Thymus (tissue), 11 donors: ENCODE results near the gene ABI1. TPM values are rescaled to one million over a fixed set of nuclear protein-coding genes. Genes with fewer than 3 reads are reported as not detected.
A peak's percentile ranks its signal among the peaks of the same experiment; 100 is the strongest.

Source experiments
- DNase-seq, 9 donors: peaks; one replicate each; pipeline ENCODE4 v3.0.0-alpha.2; 2013; ENCODE audit warnings: low spot score in 9 of 9, low read depth in 6 of 9, missing footprints in 1 of 9
- H3K27ac ChIP-seq, 2 donors: one replicate each; pipeline ENCODE4 v1.5.1; 2013; ENCODE audit warnings: control low read depth in 1 of 2, low read depth in 1 of 2, low read length in 1 of 2, mild to moderate bottlenecking in 1 of 2, moderate library complexity in 1 of 2
- H3K27me3 ChIP-seq, 2 donors: one replicate each; pipeline ENCODE4 v1.5.1; 2013; ENCODE audit warnings: low read length in 1 of 2; ENCODE audit not compliant: control insufficient read depth in 2 of 2, insufficient read depth in 1 of 2
- H3K36me3 ChIP-seq, 2 donors: one replicate each; pipeline ENCODE4 v1.5.1; 2013; ENCODE audit warnings: low read length in 1 of 2, mild to moderate bottlenecking in 1 of 2, moderate library complexity in 1 of 2; ENCODE audit not compliant: control insufficient read depth in 2 of 2, insufficient read depth in 2 of 2
- H3K4me1 ChIP-seq, 2 donors: one replicate each; pipeline ENCODE4 v1.5.1; 2013; ENCODE audit warnings: low read length in 2 of 2; ENCODE audit not compliant: control insufficient read depth in 2 of 2, insufficient read depth in 2 of 2
- H3K4me3 ChIP-seq, 2 donors: one replicate each; pipeline ENCODE4 v1.5.1; 2013; ENCODE audit warnings: low read length in 2 of 2, control low read depth in 1 of 2, mild to moderate bottlenecking in 1 of 2
- H3K9me3 ChIP-seq, 2 donors: one replicate each; pipeline ENCODE4 v1.5.1; 2013; ENCODE audit warnings: low read length in 1 of 2, mild to moderate bottlenecking in 1 of 2; ENCODE audit not compliant: control insufficient read depth in 2 of 2, insufficient read depth in 1 of 2
- WGBS: extraction: QIAGEN DNeasy Blood & Tissue Kit; methylation state at CpG from one replicate; pipeline ENCODE4 v1.1.7; 2013; 5-methylcytosine and 5-hydroxymethylcytosine counted together
- polyA plus RNA-seq: library from polyadenylated mRNA; stranded (reverse); fragments of 200-250 nt; gene quantifications from one replicate; pipeline ENCODE4 v1.2.3, GENCODE V29; 2013
- total RNA-seq: library from RNA; stranded (reverse); fragments of 120-200 nt; gene quantifications from one replicate; pipeline ENCODE4 v1.2.4, GENCODE V29; 2013
- donor health status: healthy.

Gene ABI1
- total and polyA plus RNA-seq, 2 donors = 62.3 to 64.5 TPM

DNA sequence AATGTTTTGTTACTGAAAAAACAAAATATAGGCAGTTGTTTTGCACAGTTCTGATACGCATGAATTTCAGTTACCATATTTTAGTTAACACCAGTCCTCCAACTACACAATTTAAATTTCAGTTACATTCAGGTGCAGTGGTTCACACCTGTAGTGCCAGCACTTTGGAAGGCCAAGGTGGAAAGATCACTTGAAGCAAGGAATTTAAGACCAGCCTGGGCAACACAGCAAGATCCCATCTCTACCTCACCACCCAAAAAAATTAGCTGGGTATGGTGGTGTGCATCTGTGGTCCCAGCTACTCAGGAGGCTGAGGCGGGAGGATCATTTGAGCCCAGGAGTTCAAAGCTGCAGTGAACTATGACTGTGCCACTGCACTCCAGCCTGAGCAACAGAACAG lies 45.3 kb downstream of the ABI1 start:
- Histone ChIP-seq H3K9me3 (no peaks in the 10 kb centered on the region), H3K36me3 (peaks cover 3 to 4% of the 10 kb centered on the region in 2 donors), H3K27me3 (no peaks in the 10 kb centered on the region), H3K4me3 (no peak overlapping the region), H3K27ac (no peak overlapping the region), H3K4me1 (no peaks in the 10 kb centered on the region)
- WGBS = 97% methylated on average over 2 of the region's 2 CpGs
- DNase-seq = no peak

GRCh38 chr10:26810435-26811026 lies 50.2 kb downstream of the ABI1 start:
- H3K36me3 ChIP-seq = peaks cover 0 to 6% of the 10 kb centered on the region in 2 donors
- no peaks in the 10 kb centered on the region for H3K9me3 ChIP-seq
- 96% methylated on average over 7 of the region's 7 CpGs for WGBS
- no peak overlapping the region for H3K27ac ChIP-seq
- DNase-seq = no peak
- H3K4me3 ChIP-seq = no peak overlapping the region
- peaks cover 3 to 5% of the 10 kb centered on the region in 2 donors for H3K4me1 ChIP-seq
- H3K27me3 ChIP-seq = no peaks in the 10 kb centered on the region

- Histone ChIP-seq H3K4me1 (peaks cover 9 to 10% of the 10 kb centered on the region in 2 donors), H3K4me3 (no peak overlapping the region), H3K27ac (no peak overlapping the region), H3K27me3 (no peaks in the 10 kb centered on the region), H3K9me3 (no peaks in the 10 kb centered on the region), H3K36me3 (peaks cover 0 to 6% of the 10 kb centered on the region in 2 donors)
- DNase-seq = no peak
- 100% methylated on average over 1 of the region's 1 CpG for WGBS
Measured at GRCh38 chr10:26809973-26810372, 50.8 kb downstream of the ABI1 start.

- Histone ChIP-seq H3K4me1 (peaks cover 17 to 22% of the 10 kb centered on the region in 2 donors), H3K36me3 (peaks cover 0 to 6% of the 10 kb centered on the region in 2 donors), H3K4me3 (no peak overlapping the region), H3K27me3 (no peaks in the 10 kb centered on the region), H3K27ac (no peak overlapping the region), H3K9me3 (no peaks in the 10 kb centered on the region)
- 96% methylated on average over 4 of the region's 4 CpGs for WGBS
- no peak for DNase-seq
Measured at GRCh38 chr10:26807532-26807931, 53.2 kb downstream of the ABI1 start.

- Histone ChIP-seq H3K27ac (no peak overlapping the region), H3K9me3 (no peaks in the 10 kb centered on the region), H3K4me3 (no peak overlapping the region), H3K36me3 (peaks cover 0 to 6% of the 10 kb centered on the region in 2 donors), H3K4me1 (peaks cover 18 to 22% of the 10 kb centered on the region in 2 donors), H3K27me3 (no peaks in the 10 kb centered on the region)
- DNase-seq = no peak
- 95% methylated on average over 1 of the region's 1 CpG for WGBS
Measured at GRCh38 chr10:26806557-26806956, 54.2 kb downstream of the ABI1 start.

DNA sequence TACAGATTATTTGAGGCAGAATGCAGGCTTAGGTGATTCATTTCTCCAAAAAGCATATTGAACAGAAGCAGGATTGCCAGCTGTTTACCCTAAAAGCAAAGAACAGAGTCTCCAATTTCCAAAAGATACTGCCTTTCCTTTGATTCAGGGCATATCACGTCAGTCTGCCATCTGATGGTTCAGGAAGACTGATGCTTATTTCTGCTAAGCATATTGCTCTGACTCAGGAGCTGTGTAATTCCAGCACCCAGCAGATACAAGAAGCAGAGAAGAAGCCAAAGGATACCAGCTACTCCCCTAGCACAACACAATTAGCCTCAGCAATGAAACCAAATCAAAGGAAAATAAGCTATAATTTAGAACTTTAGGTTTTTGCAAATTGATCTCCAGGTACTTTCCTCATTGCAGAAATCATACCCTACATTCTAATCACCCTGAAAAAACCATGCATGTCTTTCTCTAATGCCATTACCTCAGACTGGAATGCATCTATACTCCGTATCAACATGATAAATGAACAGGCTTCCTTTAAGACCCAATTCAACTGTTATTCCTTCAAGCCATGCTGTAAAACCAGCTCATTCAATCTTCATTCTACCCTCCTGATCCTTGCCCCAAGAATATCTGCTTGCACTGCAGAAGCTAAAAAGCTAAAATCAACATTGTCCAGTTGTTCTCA lies 55.1 kb downstream of the ABI1 start:
- Histone ChIP-seq H3K4me3 (no peak overlapping the region), H3K27ac (no peak overlapping the region), H3K9me3 (peaks cover 0 to 2% of the 10 kb centered on the region in 2 donors), H3K4me1 (peaks cover 22 to 23% of the 10 kb centered on the region in 2 donors), H3K27me3 (no peaks in the 10 kb centered on the region), H3K36me3 (peaks cover 0 to 8% of the 10 kb centered on the region in 2 donors)
- WGBS = 61% methylated on average over 2 of the region's 2 CpGs
- DNase-seq = no peak

DNA sequence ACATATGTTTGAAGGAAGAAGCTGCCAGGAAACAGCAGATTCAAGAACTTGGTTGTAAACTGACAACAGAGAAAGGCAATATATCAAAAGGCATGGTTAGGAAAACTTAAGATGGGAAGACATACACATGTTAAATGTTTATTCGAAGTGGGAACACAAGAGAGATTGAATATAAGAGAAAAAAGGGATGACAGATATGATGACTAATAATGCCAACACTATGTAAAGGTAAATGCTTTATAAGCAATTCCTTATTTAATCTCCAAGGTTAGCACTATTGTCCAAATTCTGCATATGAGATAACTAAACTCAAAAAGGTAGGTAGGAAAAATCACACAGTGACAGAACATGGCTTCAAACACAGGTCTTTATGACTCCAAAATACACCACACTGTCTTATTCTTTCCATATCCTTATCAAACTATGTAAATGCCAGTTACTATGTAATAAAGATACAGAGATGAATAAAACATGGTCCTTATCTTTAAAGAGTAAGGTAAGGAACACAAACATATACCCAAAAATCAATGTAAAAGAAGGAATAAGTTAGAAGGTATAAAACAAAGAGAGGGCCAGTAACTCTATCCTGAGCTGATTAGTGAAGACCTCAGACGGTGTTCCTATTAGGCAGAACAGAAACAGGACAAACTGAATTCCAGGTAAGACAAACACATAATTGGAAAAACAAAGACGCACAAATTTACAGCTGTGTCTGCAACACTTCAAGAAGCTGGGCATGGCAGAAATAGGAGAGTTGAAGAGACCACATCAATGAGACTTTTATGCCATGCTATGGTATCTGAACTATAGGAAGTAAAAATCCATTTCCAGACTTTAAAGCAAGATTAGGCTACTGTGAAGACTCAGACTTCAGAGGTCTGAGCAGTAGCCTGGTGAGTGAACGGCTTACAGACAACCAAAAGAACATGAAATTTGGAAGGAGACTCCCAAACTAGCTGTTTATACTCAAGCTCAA lies 56.1 kb downstream of the ABI1 start:
- Histone ChIP-seq H3K36me3 (peaks cover 0 to 8% of the 10 kb centered on the region in 2 donors), H3K4me3 (no peak overlapping the region), H3K27ac (no peak overlapping the region), H3K27me3 (no peaks in the 10 kb centered on the region), H3K4me1 (peaks cover 25 to 33% of the 10 kb centered on the region in 2 donors), H3K9me3 (peaks cover 0 to 2% of the 10 kb centered on the region in 2 donors)
- DNase-seq = peak in 8 of 9 donors; percentile 11 to 63 (median 31)
- WGBS = 4% methylated on average over 4 of the region's 4 CpGs

GRCh38 chr10:26803849-26804248 lies 56.9 kb downstream of the ABI1 start:
- H3K27me3 ChIP-seq = no peaks in the 10 kb centered on the region
- H3K9me3 ChIP-seq = peaks cover 0 to 2% of the 10 kb centered on the region in 2 donors
- H3K36me3 ChIP-seq = peaks cover 0 to 8% of the 10 kb centered on the region in 2 donors
- H3K4me3 ChIP-seq = no peak overlapping the region
- no peak overlapping the region for H3K27ac ChIP-seq
- over 99% methylated on average over 4 of the region's 4 CpGs for WGBS
- DNase-seq = no peak
- peaks cover 25 to 34% of the 10 kb centered on the region in 2 donors for H3K4me1 ChIP-seq
